HL-60 (cell line): Measurements from ENCODE around the gene CPT1C.

Source experiments
- DNase-seq, 2 experiments: peaks; one replicate each; pipeline ENCODE4 v3.0.0-alpha.2; 2010 to 2020; ENCODE audit warnings: low read depth in 1 of 2, low spot score in 1 of 2
- H3K27ac ChIP-seq: fragments of 250-450 bp; sonication (Bioruptor Pico); replicated peaks from 2 replicates; pipeline ENCODE4 v1.5.1; 2020; ENCODE audit warnings: mild to moderate bottlenecking, moderate library complexity
- H3K27me3 ChIP-seq: fragments of 250-450 bp; sonication (Bioruptor Pico); 2 replicates; pipeline ENCODE4 v1.5.1; 2021; ENCODE audit warnings: mild to moderate bottlenecking, moderate library complexity; ENCODE audit not compliant: insufficient read depth, poor library complexity, severe bottlenecking
- H3K4me3 ChIP-seq: replicated peaks from 2 replicates; pipeline ENCODE4 v1.5.1; 2011; ENCODE audit warnings: mild to moderate bottlenecking, control low read depth, low read length; ENCODE audit not compliant: insufficient read depth
- GABPA ChIP-seq: IDR thresholded peaks from 2 replicates; pipeline ENCODE4 v1.6.1; 2012; ENCODE audit warnings: low read depth
- POLR2AphosphoS5 ChIP-seq: IDR thresholded peaks from 2 replicates; pipeline ENCODE4 v1.6.1; 2012; ENCODE audit warnings: low read depth
- SPI1 ChIP-seq: IDR thresholded peaks from 2 replicates; pipeline ENCODE4 v1.6.1; 2012; ENCODE audit warnings: low read depth, mild to moderate bottlenecking, borderline replicate concordance
- TF ChIP-seq, protein P1 (sequence below): IDR thresholded peaks from one replicate; pipeline ENCODE4 v1.5.1; 2011; ENCODE audit warnings: low read length, control low read depth, inconsistent platforms; ENCODE audit not compliant: insufficient read depth
- TF ChIP-seq, protein P2 (sequence below): IDR thresholded peaks from 2 replicates; pipeline ENCODE4 v1.6.1; 2012; ENCODE audit warnings: low read depth; ENCODE audit not compliant: insufficient replicate concordance

The CPT1C gene

DNA sequence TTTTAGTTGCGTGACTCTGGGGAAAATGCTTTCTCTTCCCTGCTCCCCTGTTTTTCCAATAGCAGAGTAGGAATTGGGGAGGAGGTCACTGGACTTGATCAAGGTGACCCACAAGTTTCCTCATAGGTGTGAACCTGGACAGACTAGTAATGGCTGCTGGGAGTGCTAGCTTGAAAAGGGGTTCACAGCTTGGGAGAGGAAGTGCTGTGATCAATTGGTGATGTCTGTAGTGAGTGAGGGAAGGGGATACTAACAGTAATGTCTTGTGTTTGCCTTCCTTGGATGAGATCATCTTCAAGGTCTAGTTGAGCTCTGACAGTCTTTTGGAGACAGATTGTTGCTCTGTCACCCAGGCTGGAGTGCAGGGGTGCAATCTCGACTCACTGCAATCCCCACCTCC, 23.4 kb upstream of the CPT1C start:
- Histone ChIP-seq H3K27ac (no peak overlapping the region), H3K27me3 (no peaks in the 10 kb centered on the region), H3K4me3 (no peak overlapping the region)
- no peak for DNase-seq
- TF ChIP-seq GABPA, result no peak
- TF ChIP-seq SPI1, result peak; percentile 28; the same call in 1 of the 2 replicates

DNA sequence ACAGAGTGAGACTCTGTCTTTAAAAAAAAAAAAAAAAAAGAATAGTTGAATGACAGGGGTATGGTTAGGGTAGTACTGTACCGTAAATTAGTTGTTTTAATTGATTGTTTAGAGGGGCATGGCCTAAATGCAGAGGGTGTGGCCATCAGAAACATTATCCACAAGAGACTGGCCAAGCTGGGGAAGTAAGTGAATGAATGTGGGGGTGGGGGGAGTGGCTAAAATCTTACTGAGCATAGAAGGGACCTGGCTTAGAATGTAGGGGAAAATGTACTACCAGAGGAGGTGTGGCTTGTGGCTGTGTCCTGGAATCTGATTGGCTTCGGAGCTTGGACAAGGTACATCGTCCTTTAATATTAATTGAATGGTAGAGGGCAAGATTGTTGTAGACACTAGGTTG, 21.4 kb upstream of the CPT1C start:
- no peak overlapping the region for H3K4me3 ChIP-seq
- H3K27me3 ChIP-seq, result no peaks in the 10 kb centered on the region
- TF ChIP-seq POLR2AphosphoS5, result no peak
- TF ChIP-seq, protein P1, sequence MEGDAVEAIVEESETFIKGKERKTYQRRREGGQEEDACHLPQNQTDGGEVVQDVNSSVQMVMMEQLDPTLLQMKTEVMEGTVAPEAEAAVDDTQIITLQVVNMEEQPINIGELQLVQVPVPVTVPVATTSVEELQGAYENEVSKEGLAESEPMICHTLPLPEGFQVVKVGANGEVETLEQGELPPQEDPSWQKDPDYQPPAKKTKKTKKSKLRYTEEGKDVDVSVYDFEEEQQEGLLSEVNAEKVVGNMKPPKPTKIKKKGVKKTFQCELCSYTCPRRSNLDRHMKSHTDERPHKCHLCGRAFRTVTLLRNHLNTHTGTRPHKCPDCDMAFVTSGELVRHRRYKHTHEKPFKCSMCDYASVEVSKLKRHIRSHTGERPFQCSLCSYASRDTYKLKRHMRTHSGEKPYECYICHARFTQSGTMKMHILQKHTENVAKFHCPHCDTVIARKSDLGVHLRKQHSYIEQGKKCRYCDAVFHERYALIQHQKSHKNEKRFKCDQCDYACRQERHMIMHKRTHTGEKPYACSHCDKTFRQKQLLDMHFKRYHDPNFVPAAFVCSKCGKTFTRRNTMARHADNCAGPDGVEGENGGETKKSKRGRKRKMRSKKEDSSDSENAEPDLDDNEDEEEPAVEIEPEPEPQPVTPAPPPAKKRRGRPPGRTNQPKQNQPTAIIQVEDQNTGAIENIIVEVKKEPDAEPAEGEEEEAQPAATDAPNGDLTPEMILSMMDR, result no peak
- no peak for DNase-seq
- H3K27ac ChIP-seq, result no peak overlapping the region

DNA sequence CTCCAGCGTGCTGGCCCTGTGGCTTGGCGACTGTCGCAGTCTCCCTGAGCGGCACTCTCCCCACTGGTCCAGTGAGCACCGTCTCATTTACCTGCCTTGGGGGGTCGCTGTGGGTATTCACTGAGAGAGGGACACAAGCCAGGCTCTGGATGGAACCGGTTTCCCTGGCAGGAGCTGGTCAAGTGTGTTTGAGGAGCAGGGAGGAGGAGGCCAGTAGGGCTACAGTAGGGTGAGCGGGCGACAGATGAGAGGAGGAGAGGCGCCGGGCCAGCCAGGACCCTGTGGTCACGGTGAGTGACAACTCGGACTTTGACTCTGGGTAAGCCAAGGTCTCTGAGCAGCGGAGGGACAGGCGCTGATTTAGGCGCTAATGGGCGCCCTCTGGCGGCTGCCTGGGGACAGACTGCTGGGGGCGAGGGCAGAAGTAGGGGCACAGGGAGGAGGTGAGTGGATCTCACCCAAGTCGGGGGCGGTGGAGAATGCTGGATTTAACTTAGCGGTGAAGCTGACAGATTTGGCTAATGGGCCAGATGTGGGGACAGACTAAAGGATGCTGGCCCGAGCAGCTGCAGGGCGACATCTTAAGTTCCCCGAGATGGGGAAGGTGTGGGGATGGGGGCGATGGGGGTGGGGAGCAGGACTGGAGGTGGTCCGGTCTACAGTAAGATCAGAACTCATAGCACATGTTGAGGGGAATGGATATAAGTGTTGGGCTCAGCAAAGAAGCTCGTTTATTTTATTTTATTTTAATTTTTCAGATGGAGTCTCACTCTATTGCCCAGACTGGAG, 18.6 kb upstream of the CPT1C start:
- Histone ChIP-seq H3K27me3 (no peaks in the 10 kb centered on the region), H3K27ac (no peak overlapping the region), H3K4me3 (no peak overlapping the region)
- TF ChIP-seq, protein P2, sequence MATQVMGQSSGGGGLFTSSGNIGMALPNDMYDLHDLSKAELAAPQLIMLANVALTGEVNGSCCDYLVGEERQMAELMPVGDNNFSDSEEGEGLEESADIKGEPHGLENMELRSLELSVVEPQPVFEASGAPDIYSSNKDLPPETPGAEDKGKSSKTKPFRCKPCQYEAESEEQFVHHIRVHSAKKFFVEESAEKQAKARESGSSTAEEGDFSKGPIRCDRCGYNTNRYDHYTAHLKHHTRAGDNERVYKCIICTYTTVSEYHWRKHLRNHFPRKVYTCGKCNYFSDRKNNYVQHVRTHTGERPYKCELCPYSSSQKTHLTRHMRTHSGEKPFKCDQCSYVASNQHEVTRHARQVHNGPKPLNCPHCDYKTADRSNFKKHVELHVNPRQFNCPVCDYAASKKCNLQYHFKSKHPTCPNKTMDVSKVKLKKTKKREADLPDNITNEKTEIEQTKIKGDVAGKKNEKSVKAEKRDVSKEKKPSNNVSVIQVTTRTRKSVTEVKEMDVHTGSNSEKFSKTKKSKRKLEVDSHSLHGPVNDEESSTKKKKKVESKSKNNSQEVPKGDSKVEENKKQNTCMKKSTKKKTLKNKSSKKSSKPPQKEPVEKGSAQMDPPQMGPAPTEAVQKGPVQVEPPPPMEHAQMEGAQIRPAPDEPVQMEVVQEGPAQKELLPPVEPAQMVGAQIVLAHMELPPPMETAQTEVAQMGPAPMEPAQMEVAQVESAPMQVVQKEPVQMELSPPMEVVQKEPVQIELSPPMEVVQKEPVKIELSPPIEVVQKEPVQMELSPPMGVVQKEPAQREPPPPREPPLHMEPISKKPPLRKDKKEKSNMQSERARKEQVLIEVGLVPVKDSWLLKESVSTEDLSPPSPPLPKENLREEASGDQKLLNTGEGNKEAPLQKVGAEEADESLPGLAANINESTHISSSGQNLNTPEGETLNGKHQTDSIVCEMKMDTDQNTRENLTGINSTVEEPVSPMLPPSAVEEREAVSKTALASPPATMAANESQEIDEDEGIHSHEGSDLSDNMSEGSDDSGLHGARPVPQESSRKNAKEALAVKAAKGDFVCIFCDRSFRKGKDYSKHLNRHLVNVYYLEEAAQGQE, result no peak
- TF ChIP-seq, protein P1, result peak; percentile 97
- DNase-seq, result peak in 1 of 2 experiments; percentile 71

DNA sequence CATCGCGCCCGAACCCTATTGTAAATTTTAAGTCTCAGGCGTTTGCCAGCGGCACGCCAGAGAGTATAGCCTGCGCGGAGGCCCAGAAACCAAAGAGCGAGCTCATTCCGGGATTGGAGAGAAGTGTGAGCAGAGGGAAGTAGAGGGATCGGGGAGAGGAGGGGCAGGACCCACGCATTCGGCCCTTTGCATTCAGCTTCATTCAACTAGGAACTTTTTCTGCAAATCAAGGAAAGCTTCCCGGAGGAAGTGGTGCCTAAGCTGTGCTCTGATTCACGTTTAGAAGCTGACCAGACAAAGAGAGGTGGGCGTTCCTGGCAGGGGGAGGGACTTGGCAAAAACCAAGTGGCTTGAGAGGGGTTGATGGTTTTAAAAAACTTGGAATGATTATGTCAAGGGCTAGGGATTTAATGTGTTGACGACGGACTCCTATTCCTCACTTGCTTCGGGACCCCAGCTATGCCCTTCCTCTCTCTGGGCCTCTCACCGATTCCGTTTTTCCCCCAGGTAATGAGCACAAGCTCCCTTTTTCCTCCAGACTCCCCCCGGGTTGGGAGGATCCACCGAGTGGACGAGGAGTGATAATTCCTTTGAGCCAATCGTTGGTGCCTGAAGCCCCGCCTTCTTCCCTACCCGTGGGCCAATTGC, 14.7 kb upstream of the CPT1C start:
- Histone ChIP-seq H3K27me3 (no peaks in the 10 kb centered on the region), H3K4me3 (peak overlapping the region; percentile 42), H3K27ac (peak overlapping the region; percentile 98)
- DNase-seq, result peak; percentile 87 to 89
- TF ChIP-seq, protein P2, result no peak
- TF ChIP-seq SPI1 (peak; percentile 35; the same call in 1 of the 2 replicates), GABPA (no peak; the same call in 1 of the 2 replicates), POLR2AphosphoS5 (peak; percentile 38)
- TF ChIP-seq, protein P1, result no peak
